Body of pancreas (tissue), 4 donors: Measurements from ENCODE around the gene TST. TPM values are rescaled to one million over a fixed set of nuclear protein-coding genes. Genes with fewer than 3 reads are reported as not detected.
A peak's percentile ranks its signal among the peaks of the same experiment; 100 is the strongest.

Source experiments
- ATAC-seq: fragments of 150-250 bp; one replicate; pipeline ENCODE4 v1.9.1; 2016
- DNase-seq, 4 donors: peaks; one replicate each; pipeline ENCODE4 v3.0.0-alpha.2; 2019
- H3K27ac ChIP-seq, 4 donors: fragments of 200-600 bp; sonication (generic); 1 replicate in 3 of 4; 2 replicates in 1 of 4; pipeline versions ENCODE4 v1.5.1 to v1.6.1; 2016 to 2019; ENCODE audit warnings: mild to moderate bottlenecking in 1 of 4, mixed read lengths in 1 of 4, moderate library complexity in 1 of 4
- H3K27me3 ChIP-seq, 2 donors: fragments of 200-600 bp; sonication (generic); one replicate each; pipeline ENCODE4 v1.6.0; 2016; ENCODE audit warnings: mild to moderate bottlenecking in 1 of 2
- H3K36me3 ChIP-seq, 2 donors: fragments of 200-600 bp; sonication (generic); replicated peaks in 1 of 2; 2 replicates each; pipeline ENCODE4 v1.5.1; 2016; ENCODE audit warnings: low read depth in 2 of 2; ENCODE audit not compliant: insufficient read depth in 1 of 2
- H3K4me1 ChIP-seq: fragments of 200-600 bp; sonication (generic); one replicate; pipeline ENCODE4 v1.6.0; 2016
- H3K4me3 ChIP-seq, 2 donors: fragments of 200-600 bp; sonication (generic); 1 replicate in 1 of 2; 2 replicates in 1 of 2; pipeline ENCODE4 v1.5.1; 2016 to 2019
- H3K9me3 ChIP-seq, 3 donors: fragments of 200-600 bp; sonication (generic); 1 replicate in 2 of 3; 2 replicates in 1 of 3; pipeline ENCODE4 v1.5.1; 2016
- POLR2A ChIP-seq, 3 donors: fragments of 450-650 bp; IDR thresholded peaks; one replicate each; pipeline ENCODE4 v1.6.1; 2016; ENCODE audit warnings: antibody characterized with exemption in 3 of 3, mild to moderate bottlenecking in 2 of 3
- WGBS, 2 donors: methylation state at CpG; one replicate each; pipeline ENCODE4 v1.1.5; 2017; 5-methylcytosine and 5-hydroxymethylcytosine counted together
- intact Hi-C: fragments of 100-400 bp; cut with DNase I; formaldehyde crosslinking; loops from one replicate; pipeline ENCODE4 v1.15.1; 2023
- total RNA-seq, 2 donors: library from RNA; depleted of rRNA; stranded (reverse); fragments of >200 nt; gene quantifications; one replicate each; pipeline ENCODE4 v1.1.0, GENCODE V29; 2016
- TF ChIP-seq, protein P1 (sequence below), 7 experiments: fragments of 450-650 bp in 4 of 7; fragments of 200-600 bp in 3 of 7; sonication (generic) in 3 of 7; IDR thresholded peaks; one replicate each; pipeline ENCODE4 v1.5.1; 2016 to 2019; ENCODE audit warnings: antibody characterized with exemption in 7 of 7

Gene TST
- total RNA-seq, 2 donors from 2014 or later = 73.8 to 91.1 TPM

DNA sequence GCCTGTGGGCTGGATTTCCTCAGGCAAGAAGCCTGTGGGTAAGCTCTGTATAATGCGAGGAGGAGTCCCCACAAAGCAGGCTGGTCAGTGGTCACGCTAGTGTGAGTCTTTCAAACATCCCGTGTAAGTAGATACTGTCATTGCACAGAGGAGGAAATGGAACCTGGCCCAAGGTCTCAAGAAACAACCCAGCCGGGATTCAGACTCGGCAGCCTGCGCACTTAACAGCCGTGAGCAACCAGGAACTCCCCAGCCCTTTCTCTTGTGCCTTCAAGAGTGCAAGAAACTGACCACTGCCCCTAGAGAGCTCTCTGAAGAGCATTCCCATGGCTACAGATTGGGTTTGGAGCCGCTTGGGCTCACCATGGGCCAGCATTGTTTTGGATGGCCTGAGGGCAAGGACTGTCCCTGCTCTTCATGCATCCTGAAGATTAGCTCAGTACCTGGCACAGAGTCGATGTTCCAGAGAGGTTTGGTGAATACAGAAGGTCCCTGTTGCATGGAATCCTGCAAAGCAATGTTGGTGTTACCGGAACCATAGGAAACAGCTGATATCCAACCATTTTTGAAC lies 6.3 kb upstream of the TST start:
- no peaks in the 10 kb centered on the region for H3K9me3 ChIP-seq
- no peak overlapping the region for H3K4me3 ChIP-seq
- no peak for DNase-seq
- H3K36me3 ChIP-seq = peaks cover 0 to 13% of the 10 kb centered on the region in 2 donors
- peaks cover 53% of the 10 kb centered on the region for H3K4me1 ChIP-seq
- H3K27me3 ChIP-seq = no peaks in the 10 kb centered on the region
- 68 to 71% methylated on average over 9 to 10 of the region's 10 CpGs for WGBS, 2 donors
- TF ChIP-seq, protein P1, sequence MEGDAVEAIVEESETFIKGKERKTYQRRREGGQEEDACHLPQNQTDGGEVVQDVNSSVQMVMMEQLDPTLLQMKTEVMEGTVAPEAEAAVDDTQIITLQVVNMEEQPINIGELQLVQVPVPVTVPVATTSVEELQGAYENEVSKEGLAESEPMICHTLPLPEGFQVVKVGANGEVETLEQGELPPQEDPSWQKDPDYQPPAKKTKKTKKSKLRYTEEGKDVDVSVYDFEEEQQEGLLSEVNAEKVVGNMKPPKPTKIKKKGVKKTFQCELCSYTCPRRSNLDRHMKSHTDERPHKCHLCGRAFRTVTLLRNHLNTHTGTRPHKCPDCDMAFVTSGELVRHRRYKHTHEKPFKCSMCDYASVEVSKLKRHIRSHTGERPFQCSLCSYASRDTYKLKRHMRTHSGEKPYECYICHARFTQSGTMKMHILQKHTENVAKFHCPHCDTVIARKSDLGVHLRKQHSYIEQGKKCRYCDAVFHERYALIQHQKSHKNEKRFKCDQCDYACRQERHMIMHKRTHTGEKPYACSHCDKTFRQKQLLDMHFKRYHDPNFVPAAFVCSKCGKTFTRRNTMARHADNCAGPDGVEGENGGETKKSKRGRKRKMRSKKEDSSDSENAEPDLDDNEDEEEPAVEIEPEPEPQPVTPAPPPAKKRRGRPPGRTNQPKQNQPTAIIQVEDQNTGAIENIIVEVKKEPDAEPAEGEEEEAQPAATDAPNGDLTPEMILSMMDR (IDR thresholded peaks at IDR 0.05) = no peak
- no peak for TF ChIP-seq POLR2A (IDR thresholded peaks at IDR 0.05)
- H3K27ac ChIP-seq = no peak overlapping the region
- intact Hi-C loops = no loop called here
- ATAC-seq = no peak

GRCh38 chr22:37024339-37025157 lies 5.3 kb upstream of the TST start:
- TF ChIP-seq POLR2A (IDR thresholded peaks at IDR 0.05) = no peak
- TF ChIP-seq, protein P1 (IDR thresholded peaks at IDR 0.05) = no peak
- Histone ChIP-seq H3K9me3 (no peaks in the 10 kb centered on the region), H3K36me3 (peaks cover 0 to 13% of the 10 kb centered on the region in 2 donors), H3K27ac (no peak overlapping the region), H3K4me3 (no peak overlapping the region), H3K27me3 (no peaks in the 10 kb centered on the region), H3K4me1 (peaks cover 58% of the 10 kb centered on the region)
- 91 to 92% methylated on average over 53 to 61 of the region's 71 CpGs for WGBS, 2 donors
- ATAC-seq (no peak), DNase-seq (no peak)
- intact Hi-C loops = no loop called here

DNA sequence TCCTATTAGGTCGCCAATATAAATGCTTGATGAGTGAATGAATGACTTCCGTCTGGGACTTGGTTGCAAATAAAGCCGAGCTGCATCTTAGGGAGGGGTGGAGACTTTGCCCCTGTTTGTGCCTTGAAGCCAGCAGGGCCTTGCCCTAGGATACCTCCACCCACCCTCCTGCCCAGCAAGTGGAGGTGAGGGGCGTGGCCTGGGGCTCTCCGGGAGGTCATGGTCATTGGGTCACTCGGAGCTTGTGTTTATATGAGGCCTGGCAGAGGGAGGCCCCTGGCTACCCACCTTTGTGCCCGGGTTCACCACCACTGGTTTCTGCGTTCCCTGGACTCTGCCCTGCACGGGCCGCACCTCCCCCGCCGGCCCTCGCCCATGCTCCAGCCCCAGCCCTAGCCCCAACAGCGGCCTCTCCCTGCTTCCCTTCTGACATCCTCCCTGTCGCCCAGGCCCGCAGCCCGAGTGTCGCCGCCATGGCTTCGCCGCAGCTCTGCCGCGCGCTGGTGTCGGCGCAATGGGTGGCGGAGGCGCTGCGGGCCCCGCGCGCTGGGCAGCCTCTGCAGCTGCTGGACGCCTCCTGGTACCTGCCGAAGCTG lies 4.6 kb upstream of the TST start:
- intact Hi-C loops = no loop called here
- Histone ChIP-seq H3K36me3 (peaks cover 0 to 7% of the 10 kb centered on the region in 2 donors), H3K27me3 (no peaks in the 10 kb centered on the region), H3K9me3 (no peaks in the 10 kb centered on the region), H3K27ac (no peak overlapping the region), H3K4me1 (peaks cover 58% of the 10 kb centered on the region), H3K4me3 (no peak overlapping the region)
- ATAC-seq (no peak), DNase-seq (no peak)
- WGBS, 2 donors = 93 to 94% methylated on average over 21 to 33 of the region's 34 CpGs
- TF ChIP-seq, protein P1 (IDR thresholded peaks at IDR 0.05) = no peak
- no peak for TF ChIP-seq POLR2A (IDR thresholded peaks at IDR 0.05)

- no peak for ATAC-seq
- H3K9me3 ChIP-seq = no peaks in the 10 kb centered on the region
- WGBS, 2 donors = 54 to 61% methylated on average over 9 to 16 of the region's 16 CpGs
- H3K27me3 ChIP-seq = no peaks in the 10 kb centered on the region
- H3K36me3 ChIP-seq = peaks cover 0 to 3% of the 10 kb centered on the region in 2 donors
- peaks cover 67% of the 10 kb centered on the region for H3K4me1 ChIP-seq
- peak in 1 of 4 donors; percentile 42 for DNase-seq
- H3K4me3 ChIP-seq = no peak overlapping the region
- peak overlapping the region in 3 of 4 donors; percentile 11 to 96 (median 67) for H3K27ac ChIP-seq
- no peak for TF ChIP-seq POLR2A (IDR thresholded peaks at IDR 0.05)
- TF ChIP-seq, protein P1 (IDR thresholded peaks at IDR 0.05) = peak in 1 of 7 experiments; percentile 9
- intact Hi-C loops = no loop called here
Observed at GRCh38 chr22:37022483-37023337, 3.5 kb upstream of the TST start.
